Measurements from ENCODE around the gene GNLY. TPM values are rescaled to one million over a fixed set of nuclear protein-coding genes. Genes with fewer than 3 reads are reported as not detected.
"Not testable (repeated sequence)": the region's sequence is repeated elsewhere in the genome, so short reads cannot be mapped to it uniquely, and the experiment has no call there.

GNLY gene
- total RNA-seq, 1 donor: not detected

- TF ChIP-seq CTCF (IDR thresholded peaks at IDR 0.05; ENCODE audit: insufficient read depth, low read length): no peak
- DNase-seq (ENCODE audit: low read depth): peak; percentile 64
- no peak overlapping the region for H3K4me3 ChIP-seq (ENCODE audit: low read depth, low read length)
Observed at GRCh38 chr2:85712849-85713612, 18.9 kb downstream of the GNLY start.

DNA sequence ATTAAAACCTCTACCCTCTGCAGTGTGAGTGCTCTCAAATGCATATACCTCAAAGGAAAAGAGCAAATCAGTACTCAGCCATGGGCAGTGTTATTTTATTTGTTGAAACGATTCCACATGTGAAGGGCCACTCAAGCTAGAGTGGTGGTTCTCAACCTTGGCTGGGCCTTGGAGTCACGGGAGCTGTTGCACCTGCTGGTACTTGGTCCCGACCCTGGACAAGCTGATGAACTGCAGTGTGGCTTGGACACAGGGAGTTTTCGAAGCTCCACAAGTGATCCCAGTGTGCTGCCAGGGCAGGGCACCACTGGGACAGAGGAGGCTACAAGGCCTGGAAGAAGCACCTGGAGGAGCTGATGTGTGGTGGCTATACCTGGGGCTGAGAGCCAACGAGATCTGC lies 19.7 kb downstream of the GNLY start:
- DNase-seq (ENCODE audit: low read depth): no peak
- no peak for TF ChIP-seq CTCF (IDR thresholded peaks at IDR 0.05; ENCODE audit: insufficient read depth, low read length)
- H3K4me3 ChIP-seq (ENCODE audit: low read depth, low read length): no peak overlapping the region

DNA sequence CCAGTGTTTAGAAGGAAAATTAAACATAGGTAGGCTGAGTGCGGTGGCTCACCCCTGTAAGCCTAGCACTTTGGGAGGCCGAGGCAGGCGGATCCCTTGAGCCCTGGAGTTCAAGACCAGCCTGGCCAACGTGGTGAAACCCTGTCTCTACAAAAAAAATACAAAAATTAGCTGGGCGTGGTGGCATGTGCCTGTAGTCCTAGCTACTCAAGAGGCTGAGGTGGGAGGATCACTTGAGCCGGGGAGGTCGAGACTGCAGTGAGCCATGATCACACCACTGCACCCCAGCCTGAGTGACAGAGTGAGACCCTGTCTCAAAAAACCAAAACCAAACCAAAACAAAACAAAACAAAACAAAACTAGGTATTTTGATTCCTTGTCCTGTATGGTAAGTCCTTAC lies 20.3 kb downstream of the GNLY start:
- H3K4me3 ChIP-seq (ENCODE audit: low read depth, low read length); DNase-seq (ENCODE audit: low read depth): not testable (repeated sequence)

DNA sequence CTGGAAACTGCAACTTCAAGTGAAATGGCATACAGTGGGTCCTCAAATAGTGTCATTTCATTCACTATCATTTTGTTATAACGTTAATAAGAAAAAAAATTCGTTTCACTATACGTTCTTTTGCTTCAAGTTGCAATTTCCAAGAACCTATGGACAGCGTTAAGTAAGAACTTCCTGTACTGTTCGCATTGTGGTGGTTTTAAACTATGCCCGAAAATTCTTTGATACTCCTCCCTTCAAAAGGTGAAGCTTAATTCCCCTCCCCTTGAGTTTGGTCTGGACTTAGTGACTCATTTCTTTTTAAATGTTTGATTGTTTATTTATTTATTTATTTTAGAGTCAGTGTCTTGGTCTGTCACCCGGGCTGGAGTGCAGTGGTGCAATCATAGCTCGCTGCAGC lies 20.7 kb downstream of the GNLY start:
- no peak for DNase-seq (ENCODE audit: low read depth)
- TF ChIP-seq CTCF (IDR thresholded peaks at IDR 0.05; ENCODE audit: insufficient read depth, low read length): no peak

DNA sequence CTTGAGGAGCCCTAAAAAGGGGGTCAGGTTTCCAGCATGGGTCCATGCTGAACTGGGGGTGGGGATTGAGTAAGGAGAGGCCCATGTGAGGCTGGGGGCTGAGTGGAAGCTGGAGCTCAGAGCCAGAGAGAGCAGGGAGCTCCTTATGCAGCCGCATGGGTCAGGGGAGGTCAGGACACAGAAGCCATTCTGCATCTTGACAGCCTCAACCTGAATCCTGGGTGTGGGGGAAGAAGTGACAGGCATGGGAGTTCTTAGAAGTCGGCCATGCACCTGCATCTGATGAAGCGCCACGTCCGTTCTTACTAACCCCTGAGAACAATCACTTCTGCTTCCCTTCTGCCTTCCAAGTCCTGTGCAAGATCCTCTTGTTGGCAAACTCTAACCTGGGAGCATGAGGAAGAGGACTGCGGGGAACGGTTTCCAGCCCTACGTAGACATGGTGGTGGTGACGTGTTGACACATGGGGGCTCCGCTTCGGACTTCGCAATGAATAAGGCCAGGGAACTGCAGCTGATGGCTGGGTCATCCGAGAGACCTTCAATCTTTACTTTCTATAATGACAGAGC lies 22.3 kb downstream of the GNLY start:
- DNase-seq (ENCODE audit: low read depth): no peak
- TF ChIP-seq CTCF (IDR thresholded peaks at IDR 0.05; ENCODE audit: insufficient read depth, low read length): no peak
- no peak overlapping the region for H3K4me3 ChIP-seq (ENCODE audit: low read depth, low read length)

More for the DNA sequence above, 20.7 kb downstream of the GNLY start:
- H3K4me3 ChIP-seq (ENCODE audit: low read depth, low read length): no peak overlapping the region

GRCh38 chr2:85717308-85718008 lies 23.3 kb downstream of the GNLY start:
- DNase-seq (ENCODE audit: low read depth): peak; percentile 91
- H3K4me3 ChIP-seq (ENCODE audit: low read depth, low read length): no peak overlapping the region
- TF ChIP-seq CTCF (IDR thresholded peaks at IDR 0.05; ENCODE audit: insufficient read depth, low read length): no peak

DNA sequence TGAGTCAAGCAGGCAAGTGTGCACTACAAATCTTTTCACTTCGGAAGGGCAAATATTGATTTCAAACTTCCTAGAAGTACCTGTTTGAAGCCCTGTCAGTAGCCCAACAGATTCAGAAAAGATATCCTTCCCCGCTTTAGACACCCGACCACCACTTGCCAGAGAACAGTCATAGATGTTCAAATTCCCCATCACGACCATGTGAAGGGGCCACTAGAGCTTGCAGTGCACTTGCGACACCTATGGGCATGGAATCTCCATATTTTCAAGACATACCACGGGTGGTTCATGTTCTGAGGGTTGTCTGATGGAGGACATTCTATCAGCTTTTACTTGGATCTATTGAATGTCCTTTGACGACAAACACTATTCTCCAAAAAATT lies 23.8 kb downstream of the GNLY start:
- no peak overlapping the region for H3K4me3 ChIP-seq (ENCODE audit: low read depth, low read length)
- DNase-seq (ENCODE audit: low read depth): no peak
- no peak for TF ChIP-seq CTCF (IDR thresholded peaks at IDR 0.05; ENCODE audit: insufficient read depth, low read length)
